Pancreas (tissue), 10 donors: ENCODE measurements around the gene ZFAND3. TPM values are rescaled to one million over a fixed set of nuclear protein-coding genes. Genes with fewer than 3 reads are reported as not detected.
A peak's percentile ranks its signal among the peaks of the same experiment; 100 is the strongest.

ENCODE experiments used
- ATAC-seq, 4 donors: fragments of 200-7000 bp; cut with Tn5 transposase; one replicate each; pipeline versions ENCODE4 v1.8.0 to v1.9.1; 2020; ENCODE audit warnings: mild to moderate bottlenecking in 4 of 4, moderate library complexity in 4 of 4
- DNase-seq, 6 donors: peaks; one replicate each; pipeline ENCODE4 v3.0.0-alpha.2; 2020
- FAIRE-seq: peaks from 2 replicates; lab custom pipeline; 2012; peaks lifted over from hg19 to GRCh38; lab: Jason Lieb, UNC
- H3K27ac ChIP-seq, 4 donors: fragments of 200-600 bp; sonication (generic); 1 replicate in 3 of 4; 2 replicates in 1 of 4; pipeline versions ENCODE4 v1.5.0 to v1.8.0; 2020
- H3K27me3 ChIP-seq, 4 donors: fragments of 200-600 bp; one replicate each; pipeline ENCODE4 v1.8.0; 2021
- H3K36me3 ChIP-seq, 3 donors: fragments of 200-600 bp; sonication (generic) in 1 of 3; one replicate each; pipeline versions ENCODE4 v1.5.0 to v1.8.0; 2020 to 2021
- H3K4me1 ChIP-seq, 3 donors: fragments of 200-600 bp; one replicate each; pipeline ENCODE4 v1.8.0; 2021
- H3K4me3 ChIP-seq, 4 donors: fragments of 200-600 bp; sonication (generic) in 2 of 4; one replicate each; pipeline versions ENCODE4 v1.5.0 to v1.8.0; 2020 to 2021
- H3K9me3 ChIP-seq, 4 donors: fragments of 200-600 bp; one replicate each; pipeline ENCODE4 v1.8.0; 2021
- CTCF ChIP-seq, 4 donors: fragments of 200-600 bp; sonication (generic) in 3 of 4; IDR thresholded peaks; one replicate each; pipeline versions ENCODE4 v1.5.0 to v1.8.0; 2021; ENCODE audit warnings: antibody characterized with exemption in 4 of 4
- WGBS, 2 donors: extraction: QIAGEN DNeasy Blood & Tissue Kit; methylation state at CpG; one replicate each; pipeline ENCODE4 v1.1.7; 2013; 5-methylcytosine and 5-hydroxymethylcytosine counted together
- intact Hi-C, 3 donors: fragments of 100-400 bp; cut with DNase I; formaldehyde crosslinking; loops; one replicate each; pipeline versions ENCODE4 v1.11.1 to v1.14.2; 2022
- polyA plus RNA-seq, 2 donors: library from polyadenylated mRNA; stranded (reverse); fragments of 200-250 nt; gene quantifications; one replicate each; pipeline ENCODE4 v1.2.3, GENCODE V29; 2013
- total RNA-seq, 6 donors: library from RNA; stranded (reverse); fragmentation: NEBNext Ultra II Directional in 4 of 6; extraction: Animal tissue kit (Norgen Biotek cat#: 25700) in 4 of 6; gene quantifications; one replicate each; pipeline versions ENCODE4 v1.2.1 to v1.2.4, GENCODE V29; 2021 to 2023
- donor health status: healthy with polysubstance abuse.
- donor health status: DM: no; HTN: no; CAD: no; lungs with moderate emphysema.
- donor health status: DM: no; HTN: no; CAD: no.
- donor health status: control.
- donor health status: control.
- donor health status: Bipolar disorder and iron deficiency.
- donor health status: DM: yes; HTN: yes; CAD: no.
- donor health status: DM: no; HTN: no; CAD: no.
- donor health status: DM: no; HTN: no; CAD: no.
- donor health status: DM: yes; HTN: yes; CAD: no.

Gene ZFAND3
- total and polyA plus RNA-seq, 8 donors, result 13.1 to 49.8 (median 31.8) TPM

DNA sequence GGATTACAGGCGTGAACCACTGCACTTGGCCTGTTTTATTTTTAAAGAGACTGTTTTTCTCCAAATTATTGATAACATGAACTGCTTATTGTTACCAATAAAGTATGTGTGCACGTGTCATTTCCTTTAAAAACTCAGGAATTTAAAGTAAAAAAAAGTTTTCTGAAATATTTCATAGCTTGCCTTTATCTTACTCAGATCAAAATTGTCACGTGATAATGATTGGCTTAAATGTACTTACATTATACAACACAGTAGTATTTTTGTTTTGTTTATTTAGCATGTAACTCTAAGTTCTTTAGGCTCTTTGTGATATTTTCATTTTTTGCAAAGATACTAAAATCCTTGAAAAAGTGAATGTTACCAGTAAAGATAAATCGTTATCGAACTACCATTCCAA is 174.1 kb downstream of the ZFAND3 start:
- Histone ChIP-seq H3K4me1 (peaks cover 0 to 3% (median 1%) of the 10 kb centered on the region in 3 donors), H3K4me3 (no peak overlapping the region), H3K36me3 (no peaks in the 10 kb centered on the region), H3K9me3 (no peaks in the 10 kb centered on the region), H3K27ac (no peak overlapping the region), H3K27me3 (no peaks in the 10 kb centered on the region)
- no peak for TF ChIP-seq CTCF (IDR thresholded peaks at IDR 0.05)
- intact Hi-C loops, result no loop called here
- ATAC-seq (no peak), DNase-seq (no peak), FAIRE-seq (peak; percentile 29)
- 82 to 92% methylated on average over 5 of the region's 5 CpGs for WGBS, 2 donors

GRCh38 chr6:37994223-37994622 is 174.7 kb downstream of the ZFAND3 start:
- no peak for ATAC-seq
- 70 to 73% methylated on average over 2 of the region's 2 CpGs for WGBS, 2 donors
- Histone ChIP-seq H3K4me3 (no peak overlapping the region), H3K9me3 (no peaks in the 10 kb centered on the region), H3K36me3 (no peaks in the 10 kb centered on the region), H3K27me3 (no peaks in the 10 kb centered on the region), H3K27ac (no peak overlapping the region), H3K4me1 (no peaks in the 10 kb centered on the region)
- intact Hi-C loops, result no loop called here
- TF ChIP-seq CTCF (IDR thresholded peaks at IDR 0.05), result no peak
- DNase-seq, result no peak
- no peak for FAIRE-seq

- intact Hi-C loops, result no loop called here
- H3K36me3 ChIP-seq, result no peaks in the 10 kb centered on the region
- TF ChIP-seq CTCF (IDR thresholded peaks at IDR 0.05), result no peak
- DNase-seq, result no peak
- H3K9me3 ChIP-seq, result no peaks in the 10 kb centered on the region
- ATAC-seq, result no peak
- no peak for FAIRE-seq
- no peak overlapping the region for H3K27ac ChIP-seq
- H3K4me3 ChIP-seq, result no peak overlapping the region
- H3K27me3 ChIP-seq, result no peaks in the 10 kb centered on the region
- 99 to 100% methylated on average over 2 of the region's 2 CpGs for WGBS, 2 donors
- H3K4me1 ChIP-seq, result no peaks in the 10 kb centered on the region
These were observed 178.8 kb downstream of the ZFAND3 start for GRCh38 chr6:37998366-37998765.

DNA sequence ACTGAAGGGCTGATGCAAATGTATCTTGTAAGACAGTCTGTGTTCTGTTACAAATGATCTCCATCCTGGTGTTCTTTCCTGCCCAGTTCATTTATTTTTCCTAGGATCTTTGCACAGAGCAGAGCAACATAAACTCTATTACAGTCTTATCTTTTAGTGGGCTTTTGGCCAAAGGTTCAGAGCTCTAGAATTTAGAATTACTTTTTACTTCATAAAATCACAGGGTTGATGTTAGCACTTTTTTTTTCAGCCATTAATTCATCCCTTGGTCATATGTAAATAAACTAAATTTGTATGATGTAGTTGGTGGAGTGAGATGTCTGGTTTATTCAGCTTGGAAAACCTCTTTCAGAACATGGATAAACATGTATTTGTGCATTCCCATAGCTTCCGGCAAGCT is 181.9 kb downstream of the ZFAND3 start:
- no peak for TF ChIP-seq CTCF (IDR thresholded peaks at IDR 0.05)
- Histone ChIP-seq H3K9me3 (no peaks in the 10 kb centered on the region), H3K27ac (no peak overlapping the region), H3K4me1 (no peaks in the 10 kb centered on the region), H3K4me3 (no peak overlapping the region), H3K27me3 (no peaks in the 10 kb centered on the region), H3K36me3 (no peaks in the 10 kb centered on the region)
- intact Hi-C loops, result no loop called here
- FAIRE-seq (no peak), ATAC-seq (no peak), DNase-seq (no peak)
- WGBS, 2 donors, result 69 to 74% methylated on average over 1 of the region's 1 CpG

GRCh38 chr6:38004908-38005307 is 185.4 kb downstream of the ZFAND3 start:
- no peaks in the 10 kb centered on the region for H3K9me3 ChIP-seq
- FAIRE-seq (no peak), ATAC-seq (no peak), DNase-seq (no peak)
- H3K27me3 ChIP-seq, result no peaks in the 10 kb centered on the region
- WGBS, 2 donors, result 95 to 100% methylated on average over 2 of the region's 2 CpGs
- no peak overlapping the region for H3K27ac ChIP-seq
- H3K4me1 ChIP-seq, result no peaks in the 10 kb centered on the region
- intact Hi-C loops, result no loop called here
- H3K36me3 ChIP-seq, result no peaks in the 10 kb centered on the region
- no peak overlapping the region for H3K4me3 ChIP-seq
- TF ChIP-seq CTCF (IDR thresholded peaks at IDR 0.05), result no peak
